ENCODE results near the gene TMEM18. TPM values are rescaled to one million over a fixed set of nuclear protein-coding genes. Genes with fewer than 3 reads are reported as not detected.

Gene TMEM18
- total RNA-seq, 1 donor from 2014 or later = 37.1 TPM

DNA sequence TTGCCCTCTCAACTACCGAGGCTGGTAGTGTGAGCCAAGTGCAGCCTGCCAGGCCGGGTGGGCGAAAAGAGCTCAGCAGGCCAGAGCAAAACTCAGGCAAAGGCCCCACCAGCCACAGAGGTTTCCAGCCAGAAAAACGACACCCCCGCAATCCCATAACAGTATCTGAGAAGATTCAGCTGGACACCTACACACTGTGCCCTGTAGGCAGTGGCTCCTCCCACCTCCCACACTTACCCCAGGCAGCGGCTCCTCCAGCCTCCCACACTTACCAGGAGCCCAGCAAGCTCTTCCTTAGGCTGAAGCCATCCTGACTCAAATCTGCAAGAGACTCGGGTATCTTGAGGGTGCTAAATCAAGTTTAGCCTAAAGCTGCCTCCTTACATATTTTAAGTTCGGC is 15.6 kb upstream of the TMEM18 start:
- Mint-ChIP-seq H3K4me3 (no peak overlapping the region), H3K9me3 (no peaks in the 10 kb centered on the region), H3K4me1 (peaks cover 15% of the 10 kb centered on the region), H3K36me3 (no peaks in the 10 kb centered on the region), H3K27ac (peak overlapping the region; percentile 34), H3K27me3 (ENCODE audit: low read depth) (no peaks in the 10 kb centered on the region)
- DNase-seq (ENCODE audit: low spot score in 2 of 2, unreplicated experiment in 2 of 2) = no peak
- TF ChIP-seq, protein P1, sequence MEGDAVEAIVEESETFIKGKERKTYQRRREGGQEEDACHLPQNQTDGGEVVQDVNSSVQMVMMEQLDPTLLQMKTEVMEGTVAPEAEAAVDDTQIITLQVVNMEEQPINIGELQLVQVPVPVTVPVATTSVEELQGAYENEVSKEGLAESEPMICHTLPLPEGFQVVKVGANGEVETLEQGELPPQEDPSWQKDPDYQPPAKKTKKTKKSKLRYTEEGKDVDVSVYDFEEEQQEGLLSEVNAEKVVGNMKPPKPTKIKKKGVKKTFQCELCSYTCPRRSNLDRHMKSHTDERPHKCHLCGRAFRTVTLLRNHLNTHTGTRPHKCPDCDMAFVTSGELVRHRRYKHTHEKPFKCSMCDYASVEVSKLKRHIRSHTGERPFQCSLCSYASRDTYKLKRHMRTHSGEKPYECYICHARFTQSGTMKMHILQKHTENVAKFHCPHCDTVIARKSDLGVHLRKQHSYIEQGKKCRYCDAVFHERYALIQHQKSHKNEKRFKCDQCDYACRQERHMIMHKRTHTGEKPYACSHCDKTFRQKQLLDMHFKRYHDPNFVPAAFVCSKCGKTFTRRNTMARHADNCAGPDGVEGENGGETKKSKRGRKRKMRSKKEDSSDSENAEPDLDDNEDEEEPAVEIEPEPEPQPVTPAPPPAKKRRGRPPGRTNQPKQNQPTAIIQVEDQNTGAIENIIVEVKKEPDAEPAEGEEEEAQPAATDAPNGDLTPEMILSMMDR (IDR thresholded peaks at IDR 0.05; ENCODE audit: unreplicated experiment) = no peak

DNA sequence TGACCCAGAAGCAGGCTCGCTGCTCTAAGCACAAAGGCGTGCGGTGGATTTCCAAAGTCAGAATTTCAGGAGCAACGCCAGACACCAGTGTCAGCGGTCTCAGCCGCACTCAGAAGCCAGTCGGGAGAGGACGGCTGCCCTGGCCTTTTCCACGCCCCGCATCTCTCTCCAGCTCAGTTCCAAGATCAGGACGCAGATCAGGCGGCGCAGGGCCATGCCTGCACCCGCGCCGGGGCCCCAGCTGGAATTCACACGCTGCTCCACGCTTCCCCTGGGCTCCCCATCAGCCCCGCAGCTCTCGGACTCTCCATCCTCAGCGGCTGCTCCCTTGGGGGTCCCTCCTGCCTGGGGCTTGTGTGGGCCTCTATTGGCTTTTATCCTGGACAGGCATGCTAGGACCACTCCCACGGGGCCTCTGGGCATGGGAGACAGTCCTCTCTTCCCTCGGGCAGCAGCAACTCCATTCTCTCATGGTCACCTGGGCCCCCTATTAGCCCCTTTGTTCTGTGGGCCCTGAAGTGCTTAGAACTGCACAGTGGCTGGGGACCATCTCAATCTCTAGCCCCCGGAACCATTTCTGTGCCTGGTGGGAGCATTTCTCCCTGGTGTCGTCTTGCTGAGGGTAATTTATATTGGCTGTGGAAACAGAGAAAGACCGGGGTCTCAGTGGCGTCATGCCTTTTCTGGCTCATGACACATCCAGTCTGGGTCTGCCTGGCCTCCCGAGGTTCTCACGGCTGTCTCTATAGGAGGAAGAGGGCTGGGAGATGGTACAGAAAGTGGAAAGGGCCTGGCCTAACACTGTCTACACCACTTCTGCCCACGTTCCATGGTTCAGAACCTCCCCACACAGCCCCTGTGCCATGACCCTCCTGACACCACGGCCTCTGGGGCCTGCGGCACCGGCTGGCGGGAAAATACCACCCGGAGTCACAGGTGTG is 14.9 kb upstream of the TMEM18 start:
- Mint-ChIP-seq H3K4me3 (no peak overlapping the region), H3K36me3 (no peaks in the 10 kb centered on the region), H3K27ac (no peak overlapping the region), H3K27me3 (ENCODE audit: low read depth) (no peaks in the 10 kb centered on the region), H3K9me3 (peaks cover under 1% of the 10 kb centered on the region), H3K4me1 (peaks cover 15% of the 10 kb centered on the region)
- TF ChIP-seq, protein P1 (IDR thresholded peaks at IDR 0.05; ENCODE audit: unreplicated experiment) = no peak
- no peak for DNase-seq (ENCODE audit: low spot score in 2 of 2, unreplicated experiment in 2 of 2)

DNA sequence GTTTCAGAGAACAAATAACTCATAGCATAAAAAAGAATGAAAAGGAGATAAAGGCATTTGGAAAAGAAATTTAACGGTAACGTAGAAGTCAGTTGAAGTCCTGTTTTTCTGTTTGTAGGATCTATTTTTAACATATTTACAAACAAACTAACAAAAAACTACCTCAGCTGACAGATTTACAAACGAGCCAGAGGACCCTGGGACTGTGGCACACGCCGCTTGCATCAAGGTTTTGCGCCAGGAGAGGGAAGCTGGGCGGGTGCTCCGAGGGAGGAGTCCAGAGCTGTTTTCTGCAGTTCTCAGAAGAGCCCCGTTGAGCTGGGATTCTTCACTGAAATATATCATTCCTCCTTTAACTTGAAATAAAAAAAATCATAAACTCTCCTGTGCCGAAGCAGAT is 13.6 kb upstream of the TMEM18 start:
- Mint-ChIP-seq H3K4me1 (peaks cover 15% of the 10 kb centered on the region), H3K27me3 (ENCODE audit: low read depth) (no peaks in the 10 kb centered on the region), H3K4me3 (no peak overlapping the region), H3K9me3 (peaks cover 9% of the 10 kb centered on the region), H3K36me3 (peaks cover 5% of the 10 kb centered on the region), H3K27ac (no peak overlapping the region)
- DNase-seq (ENCODE audit: low spot score in 2 of 2, unreplicated experiment in 2 of 2) = no peak
- TF ChIP-seq, protein P1 (IDR thresholded peaks at IDR 0.05; ENCODE audit: unreplicated experiment) = no peak

DNA sequence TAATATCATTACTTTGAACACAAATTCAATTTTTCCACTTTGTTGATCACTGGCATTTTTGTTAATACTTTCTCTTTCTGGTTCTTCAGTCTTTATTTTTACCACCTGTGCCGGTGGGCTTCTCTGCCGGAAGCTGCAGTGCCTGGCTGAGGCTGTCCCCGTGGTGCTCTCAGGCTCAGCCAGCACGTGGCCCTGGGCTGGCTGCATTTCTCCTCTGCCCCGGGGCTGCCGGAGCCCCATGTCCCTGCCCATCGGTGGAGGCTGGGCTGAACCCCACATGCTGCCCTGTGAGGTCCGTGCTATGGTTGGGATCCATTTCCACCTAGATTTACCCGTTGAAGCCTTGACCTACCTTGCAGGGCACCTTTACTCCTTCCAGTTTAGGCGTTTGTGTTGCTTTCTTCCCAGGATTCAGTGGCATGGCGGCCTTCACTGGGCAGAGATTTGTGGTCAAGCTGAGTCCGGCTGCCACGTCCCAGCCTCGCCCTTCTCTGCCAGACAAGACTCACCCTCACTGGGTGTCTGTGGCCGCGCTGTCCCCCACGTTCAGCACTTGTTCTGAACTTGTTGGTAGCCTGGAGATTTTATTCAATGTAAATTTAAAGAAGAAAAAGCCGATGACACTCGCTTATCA is 12.8 kb upstream of the TMEM18 start:
- no peak overlapping the region for H3K27ac Mint-ChIP-seq
- peaks cover 9% of the 10 kb centered on the region for H3K36me3 Mint-ChIP-seq
- no peaks in the 10 kb centered on the region for H3K27me3 Mint-ChIP-seq (ENCODE audit: low read depth)
- H3K9me3 Mint-ChIP-seq = peaks cover 16% of the 10 kb centered on the region
- DNase-seq (ENCODE audit: low spot score in 2 of 2, unreplicated experiment in 2 of 2) = no peak
- H3K4me3 Mint-ChIP-seq = no peak overlapping the region
- peaks cover 15% of the 10 kb centered on the region for H3K4me1 Mint-ChIP-seq
- TF ChIP-seq, protein P1 (IDR thresholded peaks at IDR 0.05; ENCODE audit: unreplicated experiment) = no peak

DNA sequence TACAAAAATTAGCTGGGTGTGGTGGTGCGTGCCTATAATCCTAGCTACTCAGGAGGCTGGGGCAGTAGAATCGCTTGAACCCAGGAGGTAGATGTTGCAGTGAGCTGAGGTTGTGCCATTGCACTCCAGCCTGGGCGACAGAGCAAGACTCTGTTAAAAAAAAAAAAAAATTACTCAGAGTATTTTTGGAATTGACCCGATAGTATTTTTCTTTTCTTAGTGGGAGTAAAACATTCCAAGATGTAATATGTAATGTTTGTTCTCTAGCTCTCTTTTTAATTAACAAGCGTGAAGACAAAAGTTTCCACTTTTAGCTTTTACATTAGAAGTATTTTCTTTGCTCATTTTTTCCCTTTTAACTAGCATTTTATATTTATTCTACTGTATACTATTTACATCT is 12.0 kb upstream of the TMEM18 start:
- TF ChIP-seq, protein P1 (IDR thresholded peaks at IDR 0.05; ENCODE audit: unreplicated experiment) = no peak
- H3K27ac Mint-ChIP-seq = no peak overlapping the region
- peaks cover 12% of the 10 kb centered on the region for H3K4me1 Mint-ChIP-seq
- H3K9me3 Mint-ChIP-seq = peaks cover 24% of the 10 kb centered on the region
- no peaks in the 10 kb centered on the region for H3K27me3 Mint-ChIP-seq (ENCODE audit: low read depth)
- peaks cover 16% of the 10 kb centered on the region for H3K36me3 Mint-ChIP-seq
- H3K4me3 Mint-ChIP-seq = no peak overlapping the region
- DNase-seq (ENCODE audit: low spot score in 2 of 2, unreplicated experiment in 2 of 2) = no peak
